Measurements from ENCODE around the gene KNSTRN. TPM values are rescaled to one million over a fixed set of nuclear protein-coding genes. Genes with fewer than 3 reads are reported as not detected.

The KNSTRN gene
- total and polyA plus RNA-seq, 10 donors, result 6.0 to 16.8 (median 10.2) TPM

DNA sequence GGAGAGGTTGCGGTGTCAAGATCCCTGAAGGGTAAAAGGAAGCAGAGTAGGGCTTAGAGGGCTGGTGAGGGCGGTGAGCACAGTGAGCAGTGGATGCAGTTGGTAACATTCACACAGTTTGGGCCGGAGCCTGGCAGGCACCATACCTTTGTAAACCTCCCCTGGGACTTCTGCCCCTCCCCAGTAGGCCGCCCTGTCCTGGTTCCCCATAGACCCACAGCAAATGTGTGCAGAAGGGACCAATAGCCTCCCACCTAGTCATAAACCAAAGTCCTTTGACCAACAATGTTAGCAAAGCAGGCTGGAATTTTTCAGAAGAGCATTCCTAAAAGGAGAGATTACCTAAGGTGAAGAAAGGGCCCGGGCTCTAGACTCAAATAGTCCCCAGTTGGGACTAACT lies 33.4 kb upstream of the KNSTRN start:
- WGBS, 5 donors, result 82 to 95% (median 91%) methylated on average over 5 of the region's 5 CpGs
- Histone ChIP-seq H3K27me3 (replicated peaks in 1 of 7) (peaks cover 0 to 5% (median 0%) of the 10 kb centered on the region in 7 donors), H3K4me1 (peaks cover 0 to 14% (median 7%) of the 10 kb centered on the region in 6 donors)

DNA sequence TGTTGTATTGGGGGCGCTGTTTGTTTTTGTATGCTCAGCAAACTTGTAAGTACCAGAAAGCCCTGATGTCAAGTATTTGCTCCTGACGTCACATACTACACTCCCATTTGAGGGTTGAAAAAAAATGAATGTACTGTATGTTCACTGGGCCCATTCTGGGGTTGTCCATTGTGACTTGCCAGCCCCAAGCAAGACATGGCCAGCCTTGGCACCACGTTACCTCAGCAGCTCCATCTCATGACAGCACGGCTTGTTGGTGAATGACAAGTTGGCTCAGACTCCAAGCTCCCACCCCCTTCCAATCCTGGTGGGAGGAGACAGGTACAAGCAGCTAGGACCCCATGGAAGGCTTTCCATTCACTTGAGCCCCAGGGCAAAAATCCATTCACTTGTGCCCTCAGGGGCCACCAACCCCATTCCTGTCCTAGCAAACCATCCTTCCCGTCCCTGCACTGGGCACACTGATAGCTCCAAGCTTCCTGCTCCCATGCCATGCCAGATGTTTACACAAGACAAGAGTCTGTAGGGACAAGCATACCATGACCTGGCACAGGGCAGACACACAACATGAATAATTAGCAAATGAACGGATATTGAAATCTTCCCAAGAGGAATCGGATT lies 30.1 kb upstream of the KNSTRN start:
- no peak for DNase-seq
- Histone ChIP-seq H3K9me3 (no peaks in the 10 kb centered on the region), H3K27me3 (replicated peaks in 1 of 7) (no peaks in the 10 kb centered on the region), H3K27ac (no peak overlapping the region), H3K36me3 (no peaks in the 10 kb centered on the region), H3K4me1 (peaks cover 0 to 11% (median 2%) of the 10 kb centered on the region in 6 donors), H3K4me3 (no peak overlapping the region)
- whole genome bisulfite sequencing, 5 donors, result 83 to 92% (median 87%) methylated on average over 7 of the region's 7 CpGs
- TF ChIP-seq POLR2AphosphoS5 (IDR thresholded peaks at IDR 0.05) (no peak), POLR2A (IDR thresholded peaks at IDR 0.05) (no peak)
- TF ChIP-seq, protein P1, sequence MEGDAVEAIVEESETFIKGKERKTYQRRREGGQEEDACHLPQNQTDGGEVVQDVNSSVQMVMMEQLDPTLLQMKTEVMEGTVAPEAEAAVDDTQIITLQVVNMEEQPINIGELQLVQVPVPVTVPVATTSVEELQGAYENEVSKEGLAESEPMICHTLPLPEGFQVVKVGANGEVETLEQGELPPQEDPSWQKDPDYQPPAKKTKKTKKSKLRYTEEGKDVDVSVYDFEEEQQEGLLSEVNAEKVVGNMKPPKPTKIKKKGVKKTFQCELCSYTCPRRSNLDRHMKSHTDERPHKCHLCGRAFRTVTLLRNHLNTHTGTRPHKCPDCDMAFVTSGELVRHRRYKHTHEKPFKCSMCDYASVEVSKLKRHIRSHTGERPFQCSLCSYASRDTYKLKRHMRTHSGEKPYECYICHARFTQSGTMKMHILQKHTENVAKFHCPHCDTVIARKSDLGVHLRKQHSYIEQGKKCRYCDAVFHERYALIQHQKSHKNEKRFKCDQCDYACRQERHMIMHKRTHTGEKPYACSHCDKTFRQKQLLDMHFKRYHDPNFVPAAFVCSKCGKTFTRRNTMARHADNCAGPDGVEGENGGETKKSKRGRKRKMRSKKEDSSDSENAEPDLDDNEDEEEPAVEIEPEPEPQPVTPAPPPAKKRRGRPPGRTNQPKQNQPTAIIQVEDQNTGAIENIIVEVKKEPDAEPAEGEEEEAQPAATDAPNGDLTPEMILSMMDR (IDR thresholded peaks at IDR 0.05 in 8 of 11, conservative IDR thresholded peaks at IDR 0.05 in 3 of 11), result no peak
- intact Hi-C loops (cut with DNase I; ENCODE audit: low total_unique reads), result no loop called here

More for the DNA sequence above, 33.4 kb upstream of the KNSTRN start:
- intact Hi-C loops (cut with DNase I; ENCODE audit: low total_unique reads), result no loop called here
- Histone ChIP-seq H3K36me3 (no peaks in the 10 kb centered on the region), H3K9me3 (no peaks in the 10 kb centered on the region), H3K27ac (no peak overlapping the region), H3K4me3 (no peak overlapping the region)
- no peak for DNase-seq
- TF ChIP-seq, protein P1 (IDR thresholded peaks at IDR 0.05 in 8 of 11, conservative IDR thresholded peaks at IDR 0.05 in 3 of 11), result no peak
- TF ChIP-seq POLR2A (IDR thresholded peaks at IDR 0.05) (no peak), POLR2AphosphoS5 (IDR thresholded peaks at IDR 0.05) (no peak)

DNA sequence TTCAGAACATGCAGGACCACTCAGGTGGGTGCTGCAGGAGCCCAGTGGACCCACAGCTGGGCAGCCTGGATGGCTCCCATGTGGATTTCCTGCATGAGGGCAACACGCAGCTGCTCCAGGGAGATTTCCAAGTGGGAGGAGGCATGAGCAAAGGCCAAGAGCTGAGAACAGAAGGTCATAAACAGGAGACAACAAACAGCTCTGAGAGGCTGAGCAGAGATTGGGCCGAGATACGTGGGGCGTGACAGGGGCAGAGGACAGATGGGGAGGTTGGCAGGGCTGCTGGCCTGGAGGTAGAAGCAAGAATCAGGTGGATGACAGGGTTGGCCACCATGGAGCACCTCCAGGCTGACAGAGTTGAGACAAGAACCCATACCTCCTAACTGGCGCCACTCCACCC lies 28.8 kb upstream of the KNSTRN start:
- H3K36me3 ChIP-seq, result no peaks in the 10 kb centered on the region
- H3K4me3 ChIP-seq, result no peak overlapping the region
- intact Hi-C loops (cut with DNase I; ENCODE audit: low total_unique reads), result no loop called here
- peak; percentile 48 for DNase-seq
- H3K9me3 ChIP-seq, result no peaks in the 10 kb centered on the region
- WGBS, 5 donors, result 78 to 92% (median 82%) methylated on average over 5 of the region's 5 CpGs
- TF ChIP-seq POLR2AphosphoS5 (IDR thresholded peaks at IDR 0.05), result no peak
- TF ChIP-seq, protein P1 (IDR thresholded peaks at IDR 0.05 in 8 of 11, conservative IDR thresholded peaks at IDR 0.05 in 3 of 11), result no peak
- TF ChIP-seq POLR2A (IDR thresholded peaks at IDR 0.05), result no peak
- no peak overlapping the region for H3K27ac ChIP-seq
- peaks cover 0 to 5% (median 0%) of the 10 kb centered on the region in 7 donors for H3K27me3 ChIP-seq (replicated peaks in 1 of 7)
- peaks cover 2 to 22% (median 13%) of the 10 kb centered on the region in 6 donors for H3K4me1 ChIP-seq

DNA sequence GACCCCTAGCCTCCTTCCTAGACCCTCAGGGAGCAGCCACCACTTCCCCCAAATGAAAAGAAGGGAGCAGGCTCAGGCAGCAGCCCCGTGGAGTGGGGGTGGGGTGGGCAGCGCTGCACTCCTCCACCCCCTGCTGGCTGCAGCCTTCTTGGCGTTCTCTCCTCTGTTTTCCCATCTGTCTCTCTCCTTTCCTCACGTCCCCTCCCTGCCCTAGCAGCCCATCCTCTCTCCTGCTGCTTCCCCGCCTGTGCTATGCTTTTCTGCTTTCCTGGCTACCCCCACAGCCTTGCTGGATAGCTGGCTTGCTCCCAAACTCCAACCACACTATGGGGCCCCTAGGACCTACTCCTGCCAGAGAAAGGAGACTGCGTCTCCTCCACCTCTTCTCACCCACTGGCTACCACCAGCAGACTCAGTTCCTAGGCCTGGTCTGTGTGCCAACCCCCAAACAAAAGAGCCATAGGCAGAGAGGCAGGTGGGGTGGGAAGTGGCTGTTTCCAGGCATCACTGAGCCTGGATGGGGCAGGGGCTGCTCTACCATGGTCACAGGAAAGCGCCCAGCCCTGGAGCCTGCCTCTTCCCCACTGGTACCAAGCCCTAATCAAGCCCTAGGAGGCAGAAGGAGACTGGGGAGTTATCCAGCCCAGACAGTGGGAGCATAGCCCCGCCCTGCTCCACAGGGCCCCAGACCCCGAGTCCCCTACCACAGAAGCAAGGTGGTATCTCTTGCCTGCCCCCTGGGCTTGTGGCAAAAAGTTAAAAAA lies 27.9 kb upstream of the KNSTRN start:
- WGBS, 5 donors, result 43 to 53% (median 47%) methylated on average over 9 of the region's 9 CpGs
- Histone ChIP-seq H3K36me3 (no peaks in the 10 kb centered on the region), H3K27ac (no peak overlapping the region), H3K27me3 (replicated peaks in 1 of 7) (peaks cover 0 to 9% (median 0%) of the 10 kb centered on the region in 7 donors), H3K4me3 (no peak overlapping the region), H3K4me1 (peaks cover 3 to 27% (median 16%) of the 10 kb centered on the region in 6 donors), H3K9me3 (no peaks in the 10 kb centered on the region)
- TF ChIP-seq, protein P1 (IDR thresholded peaks at IDR 0.05 in 8 of 11, conservative IDR thresholded peaks at IDR 0.05 in 3 of 11), result peak in 3 of 11 experiments; percentile 18 to 37 (median 25)
- no peak for TF ChIP-seq POLR2AphosphoS5 (IDR thresholded peaks at IDR 0.05)
- intact Hi-C loops (cut with DNase I; ENCODE audit: low total_unique reads), result no loop called here
- DNase-seq, result peak; percentile 54

Data from spleen (tissue), 11 donors.